Osteoblast (primary cell): ENCODE data around the gene COG4. TPM values are rescaled to one million over a fixed set of nuclear protein-coding genes. Genes with fewer than 3 reads are reported as not detected.

Experiments used
- DNase-seq: peaks from one replicate; pipeline ENCODE4 v3.0.0; 2011; ENCODE audit warnings: low spot score, mixed read lengths; ENCODE audit not compliant: insufficient read length; ENCODE audit errors: missing footprints
- H2AFZ ChIP-seq: 2 replicates; pipeline ENCODE4 v1.6.0; 2011; ENCODE audit warnings: mild to moderate bottlenecking, low read length
- H3K27ac ChIP-seq: 2 replicates; pipeline ENCODE4 v1.5.1; 2011; ENCODE audit warnings: mild to moderate bottlenecking, low read depth, low read length, moderate library complexity
- H3K27me3 ChIP-seq: 2 replicates; pipeline ENCODE4 v1.6.0; 2012; ENCODE audit warnings: mild to moderate bottlenecking, control low read depth, inconsistent platforms, low read length, moderate library complexity; ENCODE audit not compliant: insufficient read depth
- H3K36me3 ChIP-seq: 2 replicates; pipeline ENCODE4 v1.5.1; 2011; ENCODE audit warnings: mild to moderate bottlenecking, low read length, control low read depth, moderate library complexity; ENCODE audit not compliant: insufficient read depth
- H3K4me1 ChIP-seq: 2 replicates; pipeline ENCODE4 v1.5.1; 2011; ENCODE audit warnings: mild to moderate bottlenecking, low read length, control low read depth, moderate library complexity; ENCODE audit not compliant: insufficient read depth
- H3K4me2 ChIP-seq: 2 replicates; pipeline ENCODE4 v1.6.0; 2011; ENCODE audit warnings: mild to moderate bottlenecking, low read length; ENCODE audit not compliant: insufficient read depth
- H3K4me3 ChIP-seq: fragments of 200-600 bp; sonication (generic); 3 replicates; pipeline ENCODE4 v1.5.1; 2012; ENCODE audit warnings: mild to moderate bottlenecking, low read length, inconsistent platforms; ENCODE audit not compliant: insufficient read depth
- H3K79me2 ChIP-seq: 2 replicates; pipeline ENCODE4 v1.6.0; 2012; ENCODE audit warnings: mild to moderate bottlenecking, low read length, control low read depth, inconsistent platforms; ENCODE audit not compliant: insufficient read depth
- H3K9me3 ChIP-seq: 2 replicates; pipeline ENCODE4 v1.5.1; 2011; ENCODE audit warnings: low read depth, low read length, control low read depth
- H4K20me1 ChIP-seq: 2 replicates; pipeline ENCODE4 v1.6.0; 2012; ENCODE audit warnings: mild to moderate bottlenecking, low read length, control low read depth; ENCODE audit not compliant: insufficient read depth
- CTCF ChIP-seq: IDR thresholded peaks from 2 replicates; pipeline ENCODE4 v1.5.1; 2011; ENCODE audit warnings: mild to moderate bottlenecking, low read depth, low read length, moderate library complexity; ENCODE audit errors: extremely low read depth
- total RNA-seq: library from RNA; depleted of rRNA; stranded (reverse); fragments of >200 nt; gene quantifications from 2 replicates; pipeline ENCODE4 v1.2.3, GENCODE V29; 2012

COG4 gene
- total RNA-seq, 1 donor: 61.5 TPM

- no peaks in the 10 kb centered on the region for H3K27me3 ChIP-seq
- peaks cover 3% of the 10 kb centered on the region for H4K20me1 ChIP-seq
- no peak overlapping the region for H3K4me3 ChIP-seq
- no peaks in the 10 kb centered on the region for H3K9me3 ChIP-seq
- peaks cover 75% of the 10 kb centered on the region for H3K36me3 ChIP-seq
- H2AFZ ChIP-seq: no peak overlapping the region
- peaks cover 10% of the 10 kb centered on the region for H3K4me1 ChIP-seq
- H3K27ac ChIP-seq: peak overlapping the region; percentile 53
- no peaks in the 10 kb centered on the region for H3K79me2 ChIP-seq
- no peak overlapping the region for H3K4me2 ChIP-seq
- TF ChIP-seq CTCF: no peak
- DNase-seq: peak; percentile 88
These were observed 10.9 kb downstream of the COG4 start for GRCh38 chr16:70512456-70512855.

GRCh38 chr16:70511833-70512232, 11.5 kb downstream of the COG4 start:
- no peak overlapping the region for H2AFZ ChIP-seq
- H3K9me3 ChIP-seq: no peaks in the 10 kb centered on the region
- peaks cover 10% of the 10 kb centered on the region for H3K4me1 ChIP-seq
- peaks cover 75% of the 10 kb centered on the region for H3K36me3 ChIP-seq
- no peak overlapping the region for H3K4me3 ChIP-seq
- H3K27ac ChIP-seq: peak overlapping the region; percentile 53
- peaks cover 3% of the 10 kb centered on the region for H4K20me1 ChIP-seq
- no peak for TF ChIP-seq CTCF
- H3K79me2 ChIP-seq: no peaks in the 10 kb centered on the region
- no peaks in the 10 kb centered on the region for H3K27me3 ChIP-seq
- peak; percentile 21 for DNase-seq
- H3K4me2 ChIP-seq: no peak overlapping the region

- no peak for TF ChIP-seq CTCF
These were observed 13.1 kb downstream of the COG4 start for GRCh38 chr16:70510216-70510615.

GRCh38 chr16:70508752-70509151, 14.6 kb downstream of the COG4 start:
- Histone ChIP-seq H2AFZ (no peak overlapping the region), H3K4me3 (no peak overlapping the region), H4K20me1 (peaks cover 3% of the 10 kb centered on the region), H3K4me2 (no peak overlapping the region), H3K36me3 (peaks cover 70% of the 10 kb centered on the region), H3K79me2 (no peaks in the 10 kb centered on the region), H3K27me3 (no peaks in the 10 kb centered on the region), H3K9me3 (no peaks in the 10 kb centered on the region), H3K4me1 (peaks cover 10% of the 10 kb centered on the region), H3K27ac (no peak overlapping the region)
- peak; percentile 46 for DNase-seq
- TF ChIP-seq CTCF: no peak

More at GRCh38 chr16:70510216-70510615, 13.1 kb downstream of the COG4 start:
- Histone ChIP-seq H3K27me3 (no peaks in the 10 kb centered on the region), H3K4me2 (no peak overlapping the region), H3K27ac (no peak overlapping the region), H3K79me2 (no peaks in the 10 kb centered on the region), H3K4me3 (no peak overlapping the region), H3K36me3 (peaks cover 69% of the 10 kb centered on the region), H3K9me3 (no peaks in the 10 kb centered on the region), H4K20me1 (peaks cover 3% of the 10 kb centered on the region), H3K4me1 (peaks cover 10% of the 10 kb centered on the region), H2AFZ (no peak overlapping the region)
- no peak for DNase-seq
